ENCODE data around the gene TFAP2A.

The TFAP2A gene

GRCh38 chr6:10404107-10404798, 10.6 kb downstream of the TFAP2A start:
- peak; percentile 58 for TF ChIP-seq CTCF (conservative IDR thresholded peaks at IDR 0.05; ENCODE audit: low read depth)
- POLR2A ChIA-PET (ENCODE audit: low non-redundant PET) = interaction anchor here (0.6 to 1.0 kb wide), 2 partner anchors 11 to 241 kb away, joined by 3 read pairs; partner anchors contain the start of gene TFAP2A
- CTCF ChIA-PET = interaction anchor here (0.6 to 1.5 kb wide), 2 partner anchors 10 to 797 kb away, joined by 3 to 4 read pairs; no protein-coding TSS in a partner anchor
- peak; percentile 94 for DNase-seq (ENCODE audit: low spot score)
- H3K27ac ChIP-seq = peak overlapping the region; percentile 98

- no peak for TF ChIP-seq CTCF (conservative IDR thresholded peaks at IDR 0.05; ENCODE audit: low read depth)
- ChIA-PET POLR2A (ENCODE audit: low non-redundant PET) (interaction anchor here (1.0 kb wide), 1 partner anchor 240 kb away, joined by 3 read pairs; no protein-coding TSS in a partner anchor), CTCF (interaction anchor here (0.6 kb wide), 1 partner anchor 797 kb away, joined by 3 read pairs; no protein-coding TSS in a partner anchor)
- peak; percentile 89 for DNase-seq (ENCODE audit: low spot score)
- peak overlapping the region; percentile 98 for H3K27ac ChIP-seq
These were observed 11.3 kb downstream of the TFAP2A start for GRCh38 chr6:10403385-10404106.

GRCh38 chr6:10402648-10403311, 12.1 kb downstream of the TFAP2A start:
- no peak for DNase-seq (ENCODE audit: low spot score)
- POLR2A ChIA-PET (ENCODE audit: low non-redundant PET) = interaction anchor here (0.5 kb wide), 1 partner anchor 258 kb away, joined by 3 read pairs; no protein-coding TSS in a partner anchor
- no peak for TF ChIP-seq CTCF (conservative IDR thresholded peaks at IDR 0.05; ENCODE audit: low read depth)
- H3K27ac ChIP-seq = no peak overlapping the region
- CTCF ChIA-PET = interaction anchor here (0.6 kb wide), 1 partner anchor 318 kb away, joined by 3 read pairs; no protein-coding TSS in a partner anchor

DNA sequence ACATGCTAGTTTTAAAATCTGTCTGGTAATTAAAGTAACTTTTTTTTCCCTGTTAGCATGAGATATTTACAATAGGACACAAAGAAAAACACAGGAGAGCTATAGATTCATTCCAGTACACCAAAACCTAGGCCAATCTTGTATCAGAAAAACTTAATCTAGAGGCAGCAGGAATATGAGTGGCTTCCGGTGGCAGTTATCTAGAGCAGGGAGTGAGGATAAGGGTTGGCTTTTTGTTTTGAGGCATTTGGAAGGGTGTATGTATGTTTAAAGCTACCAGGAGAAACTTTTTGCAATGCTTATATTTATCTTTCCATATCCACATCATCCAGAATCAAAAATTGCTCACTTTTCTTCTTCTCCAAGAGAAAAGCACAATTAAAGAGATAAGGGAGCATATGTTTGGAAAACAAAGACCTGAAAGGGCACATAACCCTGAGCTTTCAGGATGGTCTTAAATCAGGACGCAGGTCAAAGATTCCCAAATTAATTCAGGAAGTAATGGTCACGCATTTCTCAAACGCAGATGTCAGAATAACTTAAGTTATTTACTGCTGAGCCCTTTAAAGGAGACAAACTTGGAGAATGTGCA, 13.1 kb downstream of the TFAP2A start:
- ChIA-PET CTCF (interaction anchor here (0.6 to 1.0 kb wide), 2 partner anchors 77 to 99 kb away, joined by 3 read pairs; no protein-coding TSS in a partner anchor), POLR2A (ENCODE audit: low non-redundant PET) (interaction anchor here (0.5 kb wide), 1 partner anchor 257 kb away, joined by 3 read pairs; no protein-coding TSS in a partner anchor)
- no peak for TF ChIP-seq CTCF (conservative IDR thresholded peaks at IDR 0.05; ENCODE audit: low read depth)
- DNase-seq (ENCODE audit: low spot score) = no peak
- no peak overlapping the region for H3K27ac ChIP-seq

- DNase-seq (ENCODE audit: low spot score) = no peak
- ChIA-PET CTCF (interaction anchor here (0.5 to 1.7 kb wide), 7 partner anchors 12 to 1150 kb away, joined by 3 to 4 read pairs (median 3); no protein-coding TSS in a partner anchor), POLR2A (ENCODE audit: low non-redundant PET) (interaction anchor here (1.0 kb wide), 1 partner anchor 14 kb away, joined by 6 read pairs; the partner anchor contains the start of gene TFAP2A)
- TF ChIP-seq CTCF (conservative IDR thresholded peaks at IDR 0.05; ENCODE audit: low read depth) = no peak
- peak overlapping the region; percentile 76 for H3K27ac ChIP-seq
These were observed 13.8 kb downstream of the TFAP2A start for GRCh38 chr6:10401004-10401536.
